Activated T-cell treated with anti-CD3 and anti-CD28 coated beads, Interleukin-2, amount 50 U/mL, for 1 hour (primary cell): ENCODE measurements around the gene SLC25A48.

Experiments
- DNase-seq: peaks from one replicate; pipeline ENCODE4 v3.0.0-alpha.2; 2020

SLC25A48 gene

GRCh38 chr5:135859641-135860040 is 25.2 kb downstream of the SLC25A48 start:
- no peak for DNase-seq

DNA sequence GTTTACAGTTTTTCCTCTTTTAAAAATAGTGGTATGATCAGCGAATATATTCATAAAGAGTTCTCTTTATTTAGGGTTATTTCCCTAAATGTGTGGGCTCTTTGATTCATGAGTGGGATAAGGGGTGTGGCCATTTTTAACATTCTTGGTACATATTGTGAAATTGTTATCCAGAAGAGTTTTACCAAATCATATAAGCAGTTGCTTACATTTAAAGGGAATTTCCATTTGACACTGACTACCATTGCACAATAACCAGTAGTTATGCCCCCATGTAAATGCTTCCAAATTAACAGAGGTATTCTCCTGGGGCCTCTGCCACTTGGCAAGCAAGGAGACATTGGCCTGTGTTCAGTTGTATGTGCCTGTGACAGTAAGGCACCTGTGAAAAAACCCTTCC is 27.2 kb downstream of the SLC25A48 start:
- no peak for DNase-seq

DNA sequence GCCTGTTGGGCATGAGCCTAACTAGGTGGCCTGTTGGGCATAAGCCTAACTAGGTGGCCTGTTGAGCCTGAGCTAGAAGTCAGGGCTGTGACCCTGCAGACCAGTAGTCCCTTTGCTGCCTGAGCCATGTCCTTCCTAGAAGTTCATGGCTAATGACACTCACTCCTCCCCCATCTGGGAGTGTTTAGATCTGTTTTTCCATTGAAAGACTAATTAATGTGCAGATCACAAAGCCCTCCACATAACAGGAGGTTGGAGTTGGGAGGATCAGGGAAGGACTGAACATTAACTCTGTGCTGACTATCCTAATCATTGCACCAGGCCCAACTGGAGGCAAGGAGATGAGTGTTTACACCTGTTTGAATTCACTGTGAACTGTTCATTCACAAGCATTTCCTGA is 27.6 kb downstream of the SLC25A48 start:
- no peak for DNase-seq

DNA sequence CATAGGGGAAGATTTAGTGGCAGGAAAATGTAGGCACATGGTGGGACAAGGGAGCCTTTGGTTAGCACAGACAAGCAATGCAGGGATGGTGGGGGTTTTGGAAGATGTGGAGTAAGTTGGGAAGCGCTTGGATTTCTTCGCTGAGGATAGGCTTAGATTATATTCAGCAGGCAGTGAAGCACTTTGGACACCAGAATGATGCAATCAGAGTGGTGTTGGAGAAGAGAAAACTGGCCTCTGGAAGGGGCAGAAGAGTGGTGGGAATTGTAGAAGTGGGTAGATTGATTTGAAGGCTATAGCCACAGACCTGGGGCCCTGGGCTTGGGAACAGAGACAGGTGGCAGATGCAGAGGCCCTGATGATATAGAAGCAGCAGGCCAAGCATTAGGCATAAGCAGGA is 28.3 kb downstream of the SLC25A48 start:
- no peak for DNase-seq

DNA sequence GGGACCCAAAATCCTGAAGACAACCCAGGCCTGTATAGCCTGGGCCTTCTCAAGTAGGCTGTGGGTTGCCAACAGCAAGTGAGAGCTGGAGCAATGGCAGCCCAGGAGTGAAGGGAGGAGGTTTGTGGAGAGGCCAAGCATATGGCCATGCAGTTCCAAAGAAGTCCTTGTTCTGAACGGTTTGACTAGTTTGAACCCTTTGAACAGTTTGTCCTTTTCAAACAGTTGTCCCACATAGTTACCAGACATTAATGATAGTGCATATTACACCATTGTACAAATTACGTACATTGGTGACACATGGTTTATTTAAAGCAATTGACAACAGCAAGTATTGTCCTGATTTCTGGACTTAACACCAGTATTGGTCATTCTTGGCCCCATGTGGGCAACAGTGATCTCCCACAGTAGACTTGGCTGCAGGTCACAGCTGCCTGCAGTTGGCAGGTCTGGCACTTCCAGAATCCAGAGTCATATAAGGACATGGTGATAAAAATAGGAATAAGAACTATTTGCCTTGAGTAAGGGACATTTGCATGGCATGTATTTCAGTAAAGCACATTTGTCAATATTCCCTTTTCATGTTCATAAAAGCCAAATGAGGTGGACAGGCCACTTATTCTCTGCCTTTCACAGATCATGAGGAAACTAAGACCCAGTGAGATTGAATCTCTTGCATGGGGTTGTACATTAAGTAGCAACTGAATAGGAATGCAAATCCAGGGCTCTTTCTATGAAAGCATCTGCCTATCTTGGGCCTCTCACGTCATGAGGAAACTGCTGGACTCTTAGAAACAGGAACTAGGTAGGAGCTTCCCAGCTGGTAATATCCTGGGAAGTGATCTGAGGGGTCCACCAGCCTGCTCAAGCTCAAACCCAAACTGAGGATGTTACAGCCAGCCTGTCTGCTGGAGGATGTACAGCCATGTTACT is 30.3 kb downstream of the SLC25A48 start:
- DNase-seq, result no peak

- DNase-seq, result no peak
These were observed 31.6 kb downstream of the SLC25A48 start for GRCh38 chr5:135866016-135866415.

DNA sequence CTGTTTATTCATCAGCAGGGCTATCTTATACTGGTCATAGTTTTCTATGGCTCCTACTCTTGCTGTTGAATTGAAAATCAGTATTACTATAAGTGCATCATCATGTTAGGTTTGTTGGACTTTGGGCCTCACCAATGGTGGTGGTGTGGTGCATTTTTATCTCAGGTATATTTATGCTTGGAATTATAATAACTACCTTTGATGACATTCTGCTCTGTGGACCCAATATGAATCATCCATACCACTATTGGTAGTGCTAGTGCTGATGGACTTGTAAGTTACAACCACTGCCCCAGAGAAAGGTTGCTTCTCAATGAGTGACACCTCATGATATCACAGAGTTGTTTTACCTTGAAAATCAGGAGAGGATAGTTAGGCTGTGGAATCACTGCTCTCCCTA is 33.1 kb downstream of the SLC25A48 start:
- no peak for DNase-seq

- DNase-seq, result no peak
These were observed 34.2 kb downstream of the SLC25A48 start for GRCh38 chr5:135868681-135869080.

DNA sequence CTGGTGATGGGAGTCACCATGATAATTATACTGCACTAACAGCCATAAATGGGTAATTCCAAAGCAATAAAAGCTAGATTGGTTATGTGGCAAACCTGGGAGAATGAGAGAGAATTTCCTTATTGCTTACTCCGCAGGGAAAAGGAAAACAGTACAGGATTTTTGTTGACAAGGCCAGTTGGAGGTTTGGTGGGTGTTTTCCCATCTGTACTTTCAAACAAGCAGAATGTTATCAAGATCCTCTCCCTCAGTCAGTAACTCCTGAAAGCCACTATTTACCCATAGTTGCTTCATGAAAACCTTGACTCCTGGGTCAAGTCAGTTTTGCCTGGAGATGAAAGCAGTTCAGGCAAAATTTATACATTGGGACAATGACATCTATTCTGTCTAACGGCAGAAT is 34.8 kb downstream of the SLC25A48 start:
- DNase-seq, result no peak

DNA sequence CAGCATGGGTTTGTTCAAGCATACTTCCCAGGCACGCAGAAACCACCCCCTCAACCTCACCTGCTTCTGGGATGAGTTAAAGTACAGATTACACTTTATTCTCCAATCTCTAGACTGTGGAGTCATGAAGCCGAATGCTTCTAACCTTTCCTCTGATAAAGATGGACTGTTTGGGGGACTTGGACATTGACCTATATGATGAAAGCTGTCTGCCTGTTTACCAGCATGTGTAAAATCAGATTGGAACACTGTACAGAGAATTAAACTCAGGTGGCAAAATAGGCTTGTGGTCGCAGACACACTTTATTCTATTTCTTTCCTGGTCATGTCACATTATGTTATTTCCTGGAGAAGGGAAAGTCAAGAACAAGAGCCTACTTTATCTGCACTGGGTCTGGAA is 35.5 kb downstream of the SLC25A48 start:
- no peak for DNase-seq

GRCh38 chr5:135871268-135871915 is 36.9 kb downstream of the SLC25A48 start:
- DNase-seq, result no peak

DNA sequence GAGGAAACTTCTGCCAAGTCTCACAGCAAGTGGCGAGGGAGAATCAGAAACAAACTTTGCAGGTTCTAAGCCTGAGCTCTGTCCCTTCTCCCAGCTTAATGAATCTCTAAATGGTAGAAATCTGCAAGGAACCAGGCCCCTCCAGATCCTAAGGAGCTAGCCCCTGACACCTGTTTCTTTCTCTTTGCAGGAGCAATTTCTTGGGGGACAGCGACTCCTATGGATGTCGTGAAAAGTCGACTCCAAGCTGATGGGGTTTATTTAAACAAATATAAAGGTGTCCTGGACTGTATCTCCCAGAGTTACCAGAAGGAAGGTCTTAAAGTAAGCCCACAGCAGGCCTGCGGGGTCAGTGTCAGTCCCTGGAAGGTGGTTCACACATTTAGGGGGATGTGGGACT is 39.4 kb downstream of the SLC25A48 start:
- DNase-seq, result no peak

GRCh38 chr5:135874461-135874860 is 40.0 kb downstream of the SLC25A48 start:
- no peak for DNase-seq

DNA sequence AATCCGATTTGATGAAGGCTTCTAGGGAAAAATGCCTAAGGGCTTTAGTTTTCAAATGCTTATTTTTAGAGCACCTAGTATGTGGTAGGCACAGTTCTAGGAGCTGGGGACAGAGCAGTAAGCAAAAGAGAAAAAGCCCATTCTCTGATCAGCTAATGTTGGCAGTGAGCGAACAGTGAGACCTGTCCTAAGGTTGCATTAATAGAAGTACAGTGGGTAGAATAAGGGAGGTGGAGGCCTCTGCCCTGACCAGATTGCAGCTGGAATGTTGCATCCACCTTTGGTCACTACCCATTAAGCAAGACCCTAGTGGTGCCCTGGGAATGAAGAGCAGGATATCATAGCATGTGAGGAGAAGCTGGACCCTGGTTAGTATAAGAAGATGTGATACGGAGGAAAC is 41.1 kb downstream of the SLC25A48 start:
- DNase-seq, result no peak

DNA sequence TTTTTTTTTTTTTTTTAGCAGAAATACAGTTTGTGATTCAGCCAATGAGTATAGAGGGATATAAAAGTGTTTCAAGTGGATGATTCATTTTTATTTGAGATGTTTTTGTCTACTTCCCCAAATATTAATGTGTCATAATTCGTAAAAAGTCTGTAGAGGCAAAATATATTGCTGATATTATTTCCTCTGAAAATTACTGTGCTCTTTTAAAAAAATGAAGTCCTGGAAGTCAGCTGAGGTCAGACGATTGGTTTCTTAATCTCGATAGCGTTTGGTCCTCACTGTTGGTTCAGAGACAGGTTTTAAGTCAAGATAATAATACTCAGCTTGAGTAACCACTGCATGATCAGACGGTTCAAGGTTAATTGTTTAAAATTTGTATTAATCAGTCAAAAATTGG is 41.7 kb downstream of the SLC25A48 start:
- DNase-seq, result no peak

- DNase-seq, result no peak
These were observed 43.2 kb downstream of the SLC25A48 start for GRCh38 chr5:135877570-135878155.

- no peak for DNase-seq
These were observed 43.7 kb downstream of the SLC25A48 start for GRCh38 chr5:135878156-135878620.

DNA sequence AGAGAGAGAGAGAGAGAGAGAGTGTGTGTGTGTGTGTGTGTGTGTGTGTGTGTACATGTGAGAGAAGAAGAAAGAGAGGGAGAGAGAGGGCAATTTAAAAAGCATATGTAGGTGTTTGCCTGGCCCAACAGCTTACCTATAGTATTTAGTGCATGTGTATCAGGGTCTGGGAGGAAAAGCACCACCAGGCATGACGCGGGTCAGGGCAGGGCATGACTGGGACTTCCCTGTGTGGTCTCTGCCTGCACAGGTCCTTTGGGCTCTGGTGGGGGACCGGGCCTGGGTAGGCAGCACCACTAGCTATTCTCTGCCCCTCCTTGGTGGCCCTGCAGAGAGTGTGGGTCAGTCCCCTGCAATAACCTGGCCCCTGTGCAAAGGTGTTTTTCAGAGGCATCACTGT is 45.1 kb downstream of the SLC25A48 start:
- DNase-seq, result no peak

DNA sequence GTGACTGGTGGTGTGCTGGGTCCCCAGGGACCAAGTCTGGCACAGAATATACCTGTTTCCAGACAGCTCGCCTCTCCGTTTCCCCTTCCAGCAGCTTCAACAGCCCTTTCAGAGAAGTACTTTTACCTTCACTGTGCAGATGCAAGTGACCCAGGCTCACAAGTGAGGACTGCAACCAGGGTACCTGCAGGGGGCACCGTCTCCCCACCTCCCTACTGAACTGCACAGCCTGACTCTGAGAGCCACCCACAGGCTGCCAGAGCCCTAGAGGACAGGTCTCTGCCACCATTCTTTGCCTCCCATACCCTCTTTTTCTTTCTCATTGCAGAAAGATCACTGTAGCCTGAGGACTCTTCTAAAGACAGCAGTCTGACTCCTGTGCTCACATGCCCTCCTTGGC is 45.8 kb downstream of the SLC25A48 start:
- DNase-seq, result no peak

GRCh38 chr5:135880801-135881200 is 46.3 kb downstream of the SLC25A48 start:
- DNase-seq, result no peak

DNA sequence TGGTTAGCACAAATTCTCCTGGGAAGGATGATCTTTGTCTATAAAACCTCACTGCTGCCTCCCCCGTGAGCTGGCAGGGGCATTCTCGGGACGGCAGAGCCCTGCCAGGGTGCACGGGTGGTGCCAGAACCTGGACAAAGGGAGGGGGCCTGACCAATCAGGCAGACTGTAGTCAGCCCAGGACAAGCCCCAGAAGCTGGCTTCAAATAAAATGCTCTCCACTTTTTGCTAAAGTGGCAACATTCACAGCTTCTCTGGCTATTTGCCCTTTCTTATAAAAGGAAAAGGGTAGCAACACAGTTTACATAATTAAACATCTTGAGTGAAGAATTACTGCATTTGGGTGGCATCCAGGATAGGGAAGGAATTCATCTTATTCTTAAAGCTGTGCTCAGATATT is 46.8 kb downstream of the SLC25A48 start:
- no peak for DNase-seq

GRCh38 chr5:135881819-135882218 is 47.4 kb downstream of the SLC25A48 start:
- no peak for DNase-seq

- DNase-seq, result no peak
These were observed 48.6 kb downstream of the SLC25A48 start for GRCh38 chr5:135883026-135883425.

DNA sequence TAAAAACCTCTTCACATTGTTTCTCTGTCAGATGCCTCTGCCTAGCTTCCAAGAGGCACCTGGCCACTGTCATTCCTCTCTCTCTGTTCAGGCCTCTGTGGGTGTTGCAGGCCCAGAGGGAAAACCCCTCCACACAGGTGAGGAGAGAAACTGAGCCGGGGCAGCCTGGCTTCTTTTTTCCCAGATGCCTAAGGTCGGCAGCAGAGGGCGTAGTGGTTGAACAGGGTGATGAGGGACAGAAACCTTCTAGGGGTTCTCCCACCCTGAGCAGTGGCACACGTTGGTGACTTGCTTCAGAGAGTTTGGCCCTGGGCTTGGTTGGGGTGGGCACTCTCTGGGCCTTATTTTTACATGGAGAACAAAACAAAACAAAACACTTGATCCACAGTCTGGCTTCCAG is 49.0 kb downstream of the SLC25A48 start:
- no peak for DNase-seq
